GM21515 (cell line): ENCODE data around the gene SALL1.

Source experiments
- ATAC-seq: cut with Tn5 transposase; IDR thresholded peaks from one replicate; pipeline ENCODE4 v1.9.1; 2021; ENCODE audit not compliant: unreplicated experiment

SALL1 gene

GRCh38 chr16:51150888-51151320, at the start of gene SALL1:
SALL1 (minus strand) TSS chr16:51151270; CDS start chr16:51151241, 29 bp downstream.
- ATAC-seq: no peak

- no peak for ATAC-seq
Observed at GRCh38 chr16:51200793-51201192, 49.7 kb upstream of the SALL1 start.

DNA sequence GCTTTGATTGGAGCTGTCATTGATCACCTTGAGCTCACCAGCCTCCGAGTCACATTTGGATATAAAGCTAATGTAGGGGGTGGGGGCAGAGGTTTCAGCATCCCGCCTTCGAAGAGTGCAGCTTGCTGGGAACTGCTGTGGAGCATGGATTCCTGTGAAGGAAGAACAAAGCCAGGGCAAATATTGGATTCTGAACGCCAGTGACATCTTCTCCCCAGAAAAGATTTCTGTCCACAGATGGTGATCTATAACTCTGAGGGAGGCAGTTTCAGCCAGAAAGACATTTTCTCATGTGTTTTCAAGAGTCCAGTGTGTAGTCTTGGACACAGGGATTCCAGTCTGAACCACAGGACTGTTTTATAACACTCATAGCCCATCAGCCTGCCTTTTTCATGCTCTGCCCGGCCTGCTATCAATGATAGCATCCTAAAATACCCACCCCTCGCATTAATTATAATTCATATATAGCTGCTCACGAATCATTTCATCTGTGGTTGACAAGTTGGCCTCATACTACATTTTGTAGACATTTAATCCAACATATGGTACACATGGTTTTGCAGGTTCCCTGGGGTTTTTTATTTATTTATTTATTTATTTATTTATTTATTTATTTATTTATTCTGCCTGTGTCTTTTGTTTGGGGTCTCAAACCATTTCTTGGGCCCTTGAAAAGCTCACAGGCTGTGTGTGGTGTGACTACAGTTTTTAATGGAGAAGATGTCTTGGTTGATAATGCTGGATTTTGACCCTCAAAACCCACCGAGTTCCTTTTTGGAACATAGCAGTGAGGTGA, 47.1 kb upstream of the SALL1 start:
- no peak for ATAC-seq

DNA sequence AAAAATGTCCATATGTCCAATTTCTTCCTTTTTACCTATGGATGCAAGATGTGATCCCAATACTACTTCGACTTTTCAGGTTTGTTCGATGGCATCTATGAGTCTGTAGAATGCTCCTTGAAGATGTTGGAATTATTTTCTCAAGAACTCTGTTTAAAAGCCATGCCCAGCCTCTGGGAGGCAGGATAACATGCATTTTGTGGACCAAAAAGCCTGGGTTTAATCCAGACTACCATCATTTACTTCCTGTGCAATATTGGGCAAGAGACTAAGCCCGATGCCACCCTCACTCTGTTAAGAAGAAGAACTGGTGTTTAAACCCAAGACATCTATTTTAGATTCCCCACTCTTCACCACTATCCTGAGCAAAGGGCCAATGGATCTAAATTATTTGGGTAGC, 42.8 kb upstream of the SALL1 start:
- no peak for ATAC-seq

DNA sequence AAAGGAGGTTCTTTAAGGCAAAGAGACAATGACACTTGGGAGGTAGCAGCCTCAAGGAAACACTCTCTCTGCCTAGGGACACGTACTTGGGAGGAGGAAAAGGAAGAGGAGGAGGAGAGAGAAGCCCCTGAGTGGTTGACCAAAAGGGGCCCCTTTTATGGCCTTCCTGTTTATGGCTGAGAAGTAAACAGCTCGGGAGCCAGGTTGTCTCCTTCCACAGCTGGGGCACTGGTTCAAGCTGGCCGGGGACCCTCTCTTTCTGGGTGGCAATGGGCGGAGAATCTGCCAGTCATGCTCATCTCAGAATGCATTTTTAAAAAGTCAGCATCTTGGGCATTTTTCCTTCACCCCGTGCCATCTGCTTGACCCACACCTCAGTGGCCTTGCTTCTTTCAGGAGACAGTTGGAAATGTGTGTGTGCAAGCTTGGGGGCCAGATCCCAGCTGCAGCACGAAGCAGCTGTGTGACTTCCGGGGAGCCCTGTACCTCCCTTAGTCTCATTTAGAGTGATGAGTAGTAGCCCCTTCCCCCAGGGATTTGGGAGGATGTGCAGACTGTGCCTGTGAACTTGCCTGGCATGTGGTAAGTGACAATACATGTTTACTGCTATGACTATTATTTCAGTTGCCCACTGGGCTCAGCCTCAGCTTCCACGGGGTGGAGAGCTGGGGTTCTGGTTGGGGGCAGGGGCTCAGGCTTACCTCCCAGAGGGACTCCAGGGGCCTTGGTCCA, 33.8 kb upstream of the SALL1 start:
- no peak for ATAC-seq

DNA sequence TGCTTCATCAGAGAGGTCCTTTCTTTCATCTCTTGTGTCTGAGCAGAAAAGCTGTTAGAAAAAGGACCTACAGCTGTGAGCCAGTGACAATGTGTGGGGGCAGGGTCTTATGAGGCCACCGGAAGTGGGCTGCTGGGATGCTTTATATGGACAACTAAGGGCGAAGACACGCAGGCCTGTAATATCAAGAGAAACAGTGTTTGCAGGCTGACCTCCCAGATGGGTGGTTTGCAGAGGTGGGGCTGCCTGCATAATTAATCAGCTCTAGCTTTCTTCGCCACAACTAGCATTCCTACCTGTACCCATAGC, 30.4 kb upstream of the SALL1 start:
- ATAC-seq: no peak

GRCh38 chr16:51180719-51181502, 29.8 kb upstream of the SALL1 start:
- no peak for ATAC-seq

GRCh38 chr16:51175081-51175480, 24.0 kb upstream of the SALL1 start:
- ATAC-seq: no peak

DNA sequence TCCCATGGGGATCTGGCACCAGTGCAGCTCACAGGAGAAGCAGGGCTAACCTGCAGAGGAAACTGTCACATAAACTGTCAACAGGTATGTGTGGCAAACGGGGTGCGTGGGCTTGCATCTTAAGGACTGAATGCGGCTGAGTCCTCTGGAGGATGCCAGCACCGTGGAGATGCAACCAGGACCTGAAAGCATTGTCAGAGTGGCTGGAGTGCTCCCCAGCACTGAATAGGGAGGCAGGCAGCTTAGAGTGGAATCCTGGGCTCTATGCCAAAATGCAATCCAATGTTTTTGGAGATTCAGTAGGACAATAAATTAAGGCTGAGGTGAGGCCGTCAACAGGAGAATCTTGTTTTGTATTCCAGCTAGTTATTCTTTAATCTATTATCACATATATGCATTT, 21.3 kb upstream of the SALL1 start:
- ATAC-seq: no peak

GRCh38 chr16:51168755-51169154, 17.7 kb upstream of the SALL1 start:
- no peak for ATAC-seq

- no peak for ATAC-seq
Observed at GRCh38 chr16:51167170-51167895, 16.3 kb upstream of the SALL1 start.

DNA sequence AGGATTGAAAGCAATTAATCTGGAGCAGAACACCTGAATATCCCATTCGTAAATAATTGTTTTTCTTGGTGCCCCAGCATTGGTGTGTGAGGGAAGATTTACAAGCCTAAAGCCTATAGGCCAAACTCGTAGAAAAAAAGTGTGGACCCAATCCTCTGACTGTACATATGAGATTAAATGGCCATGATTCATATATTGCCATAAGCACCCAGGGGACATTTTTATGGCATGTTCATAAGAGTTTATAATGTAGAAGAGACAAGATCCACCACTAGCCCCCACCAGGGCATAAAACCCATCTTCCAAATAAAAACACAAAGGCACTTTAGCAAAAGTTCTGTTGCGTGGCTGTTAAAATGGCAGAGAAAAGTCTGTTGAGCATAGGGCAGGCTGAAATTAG, 15.5 kb upstream of the SALL1 start:
- no peak for ATAC-seq

- ATAC-seq: no peak
Observed at GRCh38 chr16:51166091-51166490, 15.0 kb upstream of the SALL1 start.

DNA sequence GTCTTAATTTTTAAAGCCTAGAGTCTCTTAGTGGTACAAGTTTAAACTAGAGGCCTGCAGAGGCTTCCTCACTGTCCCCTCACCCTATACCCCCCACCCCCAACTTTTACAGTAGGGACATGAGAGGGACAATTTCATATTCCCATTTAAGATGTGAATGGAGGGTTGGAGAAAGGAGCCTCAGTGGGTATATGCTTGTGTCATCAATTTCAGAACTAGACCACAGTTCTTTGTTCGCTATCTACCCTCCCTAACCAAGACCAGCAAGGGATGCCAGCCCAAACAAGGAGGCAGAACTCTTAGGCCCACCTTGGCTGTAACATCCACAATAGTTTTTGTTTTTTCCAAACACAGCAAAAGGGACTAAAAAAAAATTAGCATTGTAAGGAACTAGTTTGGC, 14.0 kb upstream of the SALL1 start:
- ATAC-seq: no peak

- no peak for ATAC-seq
Observed at GRCh38 chr16:51164574-51164973, 13.5 kb upstream of the SALL1 start.

DNA sequence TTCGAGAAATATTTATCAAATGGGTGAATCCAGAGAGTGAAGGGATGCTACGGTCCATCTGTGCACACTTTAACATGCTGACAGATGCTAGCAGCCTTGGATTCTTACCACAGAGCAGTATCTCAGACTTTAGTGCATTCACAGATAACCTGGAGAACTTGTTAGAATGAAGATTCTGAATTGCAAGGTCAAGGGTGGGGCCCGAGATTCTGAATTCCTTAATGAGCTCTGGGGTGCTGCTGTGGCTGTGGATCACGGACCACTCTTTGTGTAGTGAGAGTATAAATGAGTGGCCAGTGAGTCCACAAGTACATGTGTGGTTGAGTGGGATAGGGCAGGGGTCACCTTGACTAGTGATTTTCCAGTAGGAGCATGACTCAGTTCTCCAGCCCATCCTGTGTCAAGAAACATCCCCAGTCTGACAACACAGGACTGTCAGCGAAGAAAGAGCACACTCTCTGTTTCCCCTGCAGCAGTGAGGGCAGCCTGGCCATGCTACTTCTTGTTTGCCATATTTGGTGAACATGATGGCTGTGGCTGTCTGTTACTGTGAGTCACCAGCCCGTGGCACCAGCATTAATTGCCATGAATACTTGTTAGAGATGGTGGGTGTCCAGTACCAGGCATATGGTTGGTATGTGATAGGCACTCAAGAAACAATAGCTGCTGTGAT, 13.0 kb upstream of the SALL1 start:
- ATAC-seq: no peak

DNA sequence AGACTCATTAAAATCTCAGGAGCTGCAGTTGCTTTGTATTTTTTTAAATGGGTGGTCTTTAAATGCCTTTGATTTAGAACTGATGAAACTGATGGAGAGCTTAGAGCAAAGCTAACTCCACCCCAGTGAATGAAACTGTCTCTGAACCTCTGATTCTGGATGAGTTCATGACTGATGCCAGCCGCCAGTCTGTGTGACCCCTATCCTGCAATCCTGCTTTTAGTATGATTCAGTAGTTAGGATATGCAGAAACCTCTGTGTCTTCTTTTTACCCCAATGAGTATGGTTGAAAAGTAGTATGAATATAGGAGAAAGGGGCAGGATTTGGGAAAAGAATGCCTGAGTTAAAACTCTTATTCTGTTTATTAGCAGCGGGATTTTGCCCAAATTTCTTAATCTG, 12.3 kb upstream of the SALL1 start:
- ATAC-seq: no peak

DNA sequence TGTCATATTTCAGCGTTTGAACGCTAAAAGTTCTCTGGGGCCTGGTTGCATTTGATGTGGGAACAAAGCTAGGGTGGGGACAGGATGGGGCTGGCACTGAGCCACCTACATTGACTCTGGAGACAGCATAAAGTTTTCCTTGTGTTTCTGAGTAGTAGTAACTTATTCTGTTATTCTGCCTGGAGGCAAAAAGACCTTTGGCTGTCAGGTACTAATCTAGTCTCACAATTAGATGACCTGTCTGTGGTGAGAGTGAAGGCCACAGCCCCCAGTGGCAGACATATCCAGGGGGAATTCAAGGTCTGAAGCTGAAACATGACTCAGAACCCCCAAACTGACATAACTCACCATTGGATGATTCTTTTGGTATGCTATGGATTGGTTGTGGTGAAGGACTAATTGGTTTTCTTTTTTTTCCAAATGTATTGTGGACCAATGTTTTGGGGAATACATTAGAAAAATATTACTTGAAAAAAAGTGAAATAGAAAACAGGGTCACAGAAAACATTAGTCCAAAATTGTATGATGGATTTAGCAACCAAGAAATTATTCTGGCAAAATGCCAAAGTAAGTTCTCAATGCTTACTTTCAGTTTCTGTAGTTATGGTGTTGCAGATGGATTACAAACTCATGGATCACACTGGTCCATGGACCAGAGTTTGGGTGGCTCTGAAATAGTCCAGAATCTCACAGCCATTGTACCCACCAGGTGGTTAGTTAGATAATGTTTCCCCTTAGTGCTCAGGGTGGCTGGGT, 10.5 kb upstream of the SALL1 start:
- ATAC-seq: no peak

DNA sequence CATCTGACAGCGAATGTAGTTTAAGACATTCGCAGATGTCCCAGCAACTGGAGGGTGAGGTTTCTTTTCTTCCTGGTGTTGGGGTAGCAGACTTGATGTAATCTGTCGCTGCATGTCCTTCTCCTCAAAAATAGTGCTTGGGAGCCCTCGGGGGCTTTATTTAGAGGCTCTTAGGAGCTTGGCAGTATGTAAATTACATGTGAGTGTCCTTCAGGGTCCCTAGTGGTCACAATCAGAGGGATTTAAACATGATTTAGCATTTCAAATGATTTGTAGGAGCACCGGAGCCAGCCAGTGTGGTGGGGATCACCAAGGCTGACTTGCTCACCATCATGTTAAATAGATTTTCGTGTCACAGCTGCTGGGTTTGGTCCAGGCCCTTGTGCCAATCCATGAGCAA, 8.8 kb upstream of the SALL1 start:
- no peak for ATAC-seq

GRCh38 chr16:51159296-51159695, 8.2 kb upstream of the SALL1 start:
- no peak for ATAC-seq
